HG02763 (cell line): ENCODE results near the gene HES2.
"Not testable (repeated sequence)": the region's sequence is repeated elsewhere in the genome, so short reads cannot be mapped to it uniquely, and the experiment has no call there.

ENCODE experiments used
- ATAC-seq: cut with Tn5 transposase; IDR thresholded peaks from one replicate; pipeline ENCODE4 v1.9.1; 2021; ENCODE audit warnings: mild to moderate bottlenecking, moderate library complexity; ENCODE audit not compliant: unreplicated experiment

HES2 gene

DNA sequence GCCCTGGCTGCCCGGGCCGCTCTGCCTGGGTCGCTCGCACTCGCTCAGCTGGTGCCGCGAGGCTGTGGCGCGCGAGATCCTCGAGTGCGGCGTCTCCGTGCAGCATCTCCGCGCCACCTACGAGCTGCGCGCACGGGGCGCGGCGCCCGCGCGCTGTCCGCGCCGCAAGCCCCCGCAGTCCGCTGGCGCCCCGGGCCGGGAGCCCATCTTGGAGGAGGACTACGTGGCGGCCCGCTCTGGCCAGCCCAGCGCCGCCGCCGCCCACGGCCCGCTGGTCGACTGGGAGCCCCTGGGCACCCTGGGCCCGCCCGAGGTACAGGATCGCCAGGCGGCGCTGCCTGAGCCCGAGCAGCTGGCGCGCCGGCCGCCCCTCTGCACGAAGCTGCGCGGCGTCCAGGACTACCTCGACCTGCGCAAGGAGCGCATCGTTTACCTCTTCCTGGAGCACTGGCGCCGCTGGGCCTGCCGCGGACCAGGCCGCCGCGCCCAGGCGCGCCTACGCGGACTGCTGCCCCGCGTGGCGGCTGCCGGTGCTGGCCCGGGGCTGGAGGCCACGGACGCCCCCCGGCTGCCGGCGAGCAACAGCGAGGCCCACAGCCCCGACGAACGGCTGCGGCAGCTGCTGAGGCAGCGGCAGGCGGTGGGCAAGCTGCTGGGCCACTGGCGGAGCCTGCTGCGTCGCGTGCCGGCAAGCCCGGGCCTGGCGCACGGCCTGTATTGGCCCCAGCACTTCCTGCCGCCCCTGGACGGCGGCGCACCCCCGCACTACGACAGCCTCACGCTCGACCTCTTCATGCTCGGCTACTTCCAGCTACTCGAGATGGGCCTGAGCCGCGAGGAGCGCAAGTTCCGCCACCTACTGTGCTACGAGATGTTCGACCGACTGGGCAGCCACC lies 35.4 kb upstream of the HES2 start:
- no peak for ATAC-seq

DNA sequence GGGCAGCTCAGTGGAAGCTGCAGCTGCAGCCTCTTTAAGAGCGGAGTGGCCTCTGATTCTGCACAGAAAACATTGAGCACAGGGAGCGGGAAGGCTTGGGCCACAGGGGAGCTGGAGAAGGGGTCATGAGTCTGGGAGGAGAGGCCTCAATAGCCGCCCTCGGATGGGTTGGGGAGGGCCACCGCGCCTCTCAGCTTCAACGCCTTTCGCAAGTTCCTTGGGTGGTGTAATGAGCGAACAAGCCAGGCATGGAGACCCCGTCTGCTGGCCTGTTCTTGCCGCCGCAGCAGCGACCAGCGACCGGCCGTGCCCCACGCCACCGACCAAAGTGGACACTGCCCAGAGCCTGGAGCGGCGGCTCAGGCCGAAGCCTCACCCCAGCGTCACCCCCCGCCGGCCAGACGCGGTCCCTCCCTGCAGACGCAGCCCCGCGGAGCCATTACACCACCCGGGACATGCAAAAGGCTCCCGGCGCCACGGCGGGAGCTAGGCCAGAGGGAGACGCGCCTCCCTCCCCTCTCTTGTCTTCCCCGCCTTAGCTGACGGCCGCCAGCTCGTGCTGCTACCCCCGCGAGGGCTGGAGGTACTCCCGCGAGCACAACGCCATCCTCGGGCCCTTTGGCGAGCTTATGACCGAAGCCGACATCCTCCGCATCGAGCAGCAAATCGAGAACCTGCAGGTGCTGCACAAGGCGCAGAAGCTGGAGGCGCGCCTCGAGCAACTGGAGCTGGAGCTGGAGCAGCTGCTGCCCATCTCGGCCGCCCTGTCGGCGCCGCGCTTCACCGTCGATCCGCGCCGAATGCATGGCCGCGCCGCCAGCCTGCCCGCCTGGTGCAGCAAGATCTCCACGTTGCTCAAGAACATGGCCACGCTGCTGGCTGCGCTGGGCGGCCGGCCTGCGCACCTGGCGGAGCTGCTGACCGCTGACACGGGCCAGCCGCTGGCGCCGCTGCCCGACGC lies 34.5 kb upstream of the HES2 start:
- not testable (repeated sequence) for ATAC-seq

DNA sequence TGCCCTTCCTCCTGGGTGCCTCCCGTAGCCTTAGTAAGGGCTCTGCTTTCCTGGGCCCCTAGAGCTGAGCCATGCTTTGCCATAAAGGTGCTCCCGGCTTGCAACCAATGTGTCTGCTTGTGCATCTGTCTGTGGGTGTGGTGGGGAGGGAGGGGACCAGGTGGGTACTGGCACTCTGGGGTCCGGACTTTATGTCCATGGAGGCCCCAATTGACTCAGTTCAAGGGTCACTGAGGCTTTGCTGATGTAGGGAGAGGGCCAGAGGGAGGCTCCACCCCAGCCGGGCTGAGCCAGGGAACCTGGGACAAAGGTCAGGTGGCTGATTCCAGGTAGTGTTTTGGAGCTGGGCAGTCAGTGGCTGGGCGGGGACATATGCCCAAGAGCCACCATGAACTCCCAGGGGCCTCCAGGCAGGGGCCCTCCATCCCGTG lies 31.2 kb upstream of the HES2 start:
- ATAC-seq: no peak

DNA sequence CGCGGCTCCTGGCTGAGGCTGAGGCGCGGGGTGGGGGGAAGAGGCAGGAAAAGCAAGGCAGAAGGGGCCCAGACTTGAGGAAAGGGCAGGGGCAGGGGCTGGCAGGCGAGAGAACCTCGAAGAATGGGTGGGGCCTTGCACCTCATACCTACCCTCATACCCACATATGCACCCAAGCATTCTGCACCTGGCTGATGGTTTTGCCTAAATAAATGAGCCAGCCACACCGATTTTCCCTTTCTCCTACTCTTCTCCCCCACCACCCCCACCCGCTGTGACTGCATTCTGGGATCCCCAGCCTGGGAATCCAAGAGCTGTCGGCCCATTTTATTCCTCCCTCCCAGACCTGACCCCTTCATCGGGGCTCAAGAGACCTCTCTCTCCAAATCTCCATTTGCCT lies 30.8 kb upstream of the HES2 start:
- not testable (repeated sequence) for ATAC-seq

DNA sequence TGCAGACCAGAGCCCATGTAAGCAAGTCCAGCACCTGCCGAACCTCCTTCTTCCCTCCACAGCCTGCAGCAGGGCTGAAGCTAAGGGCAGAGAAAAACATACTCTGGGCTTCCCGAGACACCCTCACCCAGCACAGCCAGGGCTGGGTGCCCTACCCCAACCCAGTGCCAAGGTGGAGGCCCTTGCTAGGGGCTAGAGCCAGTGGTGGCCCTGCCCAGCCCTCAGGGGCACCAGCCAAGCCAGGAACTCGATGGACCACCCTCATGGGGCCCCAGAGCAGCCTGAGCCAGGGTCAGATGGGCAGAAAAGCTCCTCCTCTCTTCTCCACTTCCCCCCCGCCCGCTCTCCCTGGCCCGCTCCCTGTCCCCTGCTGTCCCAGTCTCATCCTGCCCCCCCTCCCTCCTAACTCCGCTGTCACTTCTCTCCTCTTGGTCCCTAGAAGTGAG lies 30.3 kb upstream of the HES2 start:
- no peak for ATAC-seq

DNA sequence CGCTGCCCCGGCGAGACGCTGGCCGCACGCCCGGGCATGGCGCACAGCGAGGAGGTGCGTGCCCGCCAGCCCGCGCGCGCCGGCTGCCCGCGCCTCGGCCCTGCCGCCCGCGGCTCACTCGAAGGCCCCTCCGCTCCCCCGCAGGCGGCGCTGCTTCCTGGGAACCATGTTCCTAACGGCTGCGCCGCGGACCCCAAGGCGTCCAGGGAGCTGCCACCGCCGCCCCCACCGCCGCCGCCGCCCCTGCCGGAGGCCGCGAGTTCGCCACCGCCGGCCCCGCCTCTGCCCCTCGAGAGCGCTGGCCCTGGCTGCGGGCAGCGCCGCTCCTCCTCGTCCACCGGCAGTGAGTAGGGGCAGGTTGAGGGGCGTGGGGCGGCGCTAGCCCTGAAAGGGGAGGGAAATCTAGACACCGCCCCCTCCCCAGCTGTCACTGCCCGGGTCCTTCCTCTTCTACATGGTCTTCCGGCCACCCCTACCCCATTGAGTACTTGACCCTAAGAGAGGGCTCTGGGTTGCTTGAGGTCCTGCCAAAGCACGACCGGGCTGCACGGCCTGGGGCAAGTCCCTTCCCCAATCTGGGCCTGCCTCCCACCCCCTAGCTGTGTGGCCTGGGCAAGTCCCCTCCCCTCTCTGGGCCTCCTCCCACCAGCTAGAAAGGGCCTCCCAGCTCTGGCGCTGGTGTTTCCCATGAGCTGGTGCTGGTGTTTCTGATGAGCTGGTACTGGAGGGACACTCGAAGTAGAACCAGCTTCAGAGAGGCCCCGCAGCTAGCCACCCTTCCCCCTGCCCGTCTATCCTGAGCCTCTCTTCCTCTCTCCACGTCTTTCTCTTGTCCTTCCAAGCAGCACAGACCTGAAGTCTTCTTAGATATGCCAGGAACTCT lies 29.3 kb upstream of the HES2 start:
- no peak for ATAC-seq

DNA sequence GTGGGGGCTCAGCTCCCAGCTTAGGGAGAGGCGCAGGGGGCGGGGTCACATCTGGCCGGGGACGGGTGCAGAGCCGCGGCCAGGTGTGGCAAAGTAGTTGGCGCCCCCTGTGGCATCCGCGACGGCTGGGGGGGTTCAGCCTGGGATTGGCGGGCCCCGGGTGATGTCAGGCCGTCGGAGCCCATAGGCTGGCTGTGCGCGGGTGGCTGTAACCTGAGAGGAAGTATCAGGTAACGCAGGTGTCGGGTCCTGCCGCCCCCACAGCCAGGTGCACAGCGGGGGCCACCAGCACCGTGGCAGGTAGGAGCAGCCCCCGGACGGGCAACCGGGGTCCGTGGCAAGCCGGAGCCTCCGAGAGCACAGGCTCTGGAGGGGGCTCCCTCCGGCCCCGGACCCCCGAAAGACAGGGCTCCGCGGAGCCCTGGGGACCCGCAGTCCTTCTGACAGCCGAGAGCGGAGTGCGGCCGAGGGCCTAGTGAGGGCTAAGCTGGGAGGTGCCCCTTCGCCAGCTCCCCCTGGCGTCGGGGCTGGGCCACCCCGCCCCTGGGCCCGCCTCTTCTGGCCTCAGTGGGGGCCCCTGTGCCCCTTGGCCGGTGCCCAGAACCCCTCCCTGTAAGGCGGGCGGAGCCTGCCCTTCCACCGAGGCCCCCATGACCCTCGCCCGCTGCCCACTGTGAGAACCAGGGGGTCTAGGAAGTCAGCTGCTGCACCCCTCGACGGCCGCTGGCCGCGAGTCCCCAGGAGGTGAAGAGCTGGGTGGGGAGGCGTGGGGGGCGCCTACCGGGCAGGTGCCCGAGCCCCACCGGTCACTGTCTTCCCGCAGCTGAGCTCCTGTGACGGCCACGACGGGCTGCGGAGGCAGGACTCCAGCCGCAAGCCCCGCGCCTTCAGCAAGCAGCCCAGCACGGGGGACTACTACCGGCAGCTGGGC lies 28.4 kb upstream of the HES2 start:
- ATAC-seq: no peak

DNA sequence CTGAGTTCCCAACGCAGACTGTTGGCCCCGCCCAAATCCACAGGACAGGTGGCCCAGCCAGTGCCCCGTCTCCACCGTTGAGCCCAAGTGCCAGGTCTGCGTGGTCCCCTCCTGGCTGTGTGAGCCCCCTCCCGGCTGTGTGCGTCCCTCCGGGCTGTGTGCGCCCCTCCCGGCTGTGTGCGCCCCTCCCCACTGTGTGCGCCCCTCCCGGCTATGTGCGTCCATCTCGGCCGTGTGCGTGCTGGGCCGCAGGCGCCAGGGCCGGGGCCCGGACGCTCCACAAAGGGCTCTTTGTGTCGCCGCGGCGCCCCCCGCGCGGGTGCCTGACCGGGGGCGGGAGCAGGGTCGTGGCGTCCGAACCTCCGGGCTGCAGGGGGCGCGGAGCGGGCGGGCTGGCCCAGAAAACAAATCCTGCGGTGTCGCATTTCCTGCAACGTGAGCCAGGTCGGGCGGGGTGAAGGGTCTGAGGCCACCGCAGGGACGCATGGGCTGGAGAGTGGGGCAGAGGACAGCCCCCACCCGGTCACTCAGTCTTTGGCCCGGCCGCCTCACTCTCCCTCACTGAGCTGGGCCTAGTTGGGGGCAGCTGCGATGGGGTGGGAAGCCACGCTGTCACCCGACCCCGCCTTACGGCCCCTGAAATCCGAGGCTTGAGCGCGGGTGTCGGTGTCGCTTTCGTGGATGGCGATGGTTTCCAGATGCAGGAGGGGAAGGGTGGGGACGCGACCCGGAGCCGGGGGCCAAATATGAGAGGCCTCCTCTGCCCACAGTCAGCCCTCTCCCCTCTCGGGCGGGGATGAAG lies 27.5 kb upstream of the HES2 start:
- no peak for ATAC-seq

DNA sequence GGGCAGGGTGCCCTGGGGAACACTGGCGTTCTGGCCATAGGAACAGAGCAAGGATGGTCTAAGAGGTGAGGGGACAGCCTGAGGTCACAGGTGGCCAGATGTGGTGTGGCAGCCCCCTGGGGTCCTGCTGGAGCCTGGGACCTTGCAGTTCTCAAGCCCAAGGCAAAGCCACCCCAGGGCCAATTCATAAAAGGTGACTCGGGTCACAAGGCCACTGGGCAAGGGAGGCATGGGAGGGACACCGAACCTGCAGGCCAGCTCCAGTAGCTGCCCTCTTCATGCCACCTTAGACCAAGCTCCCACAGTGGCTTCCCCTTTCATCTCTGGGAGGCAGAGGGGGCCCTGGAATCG lies 26.9 kb upstream of the HES2 start:
- ATAC-seq: no peak

DNA sequence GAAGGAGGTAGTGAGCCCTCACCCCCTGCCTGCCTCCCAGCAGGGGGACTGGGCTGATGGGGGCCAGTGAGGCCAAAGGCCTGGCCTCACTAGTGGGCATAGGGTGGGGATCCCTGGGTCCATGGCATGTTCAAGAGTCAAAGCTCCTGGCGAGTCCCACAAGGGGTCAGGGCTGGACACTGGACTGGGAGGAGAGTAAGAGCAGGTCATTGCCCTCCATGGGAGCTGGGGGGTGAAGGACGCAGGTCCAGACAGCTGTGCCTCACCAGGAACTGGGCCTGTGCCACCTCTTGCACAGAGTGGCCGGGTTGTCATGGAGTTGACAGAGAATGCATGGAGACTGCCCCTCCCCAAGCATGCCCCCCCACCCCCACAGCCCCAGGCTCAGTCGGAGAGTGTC lies 26.2 kb upstream of the HES2 start:
- not testable (repeated sequence) for ATAC-seq

DNA sequence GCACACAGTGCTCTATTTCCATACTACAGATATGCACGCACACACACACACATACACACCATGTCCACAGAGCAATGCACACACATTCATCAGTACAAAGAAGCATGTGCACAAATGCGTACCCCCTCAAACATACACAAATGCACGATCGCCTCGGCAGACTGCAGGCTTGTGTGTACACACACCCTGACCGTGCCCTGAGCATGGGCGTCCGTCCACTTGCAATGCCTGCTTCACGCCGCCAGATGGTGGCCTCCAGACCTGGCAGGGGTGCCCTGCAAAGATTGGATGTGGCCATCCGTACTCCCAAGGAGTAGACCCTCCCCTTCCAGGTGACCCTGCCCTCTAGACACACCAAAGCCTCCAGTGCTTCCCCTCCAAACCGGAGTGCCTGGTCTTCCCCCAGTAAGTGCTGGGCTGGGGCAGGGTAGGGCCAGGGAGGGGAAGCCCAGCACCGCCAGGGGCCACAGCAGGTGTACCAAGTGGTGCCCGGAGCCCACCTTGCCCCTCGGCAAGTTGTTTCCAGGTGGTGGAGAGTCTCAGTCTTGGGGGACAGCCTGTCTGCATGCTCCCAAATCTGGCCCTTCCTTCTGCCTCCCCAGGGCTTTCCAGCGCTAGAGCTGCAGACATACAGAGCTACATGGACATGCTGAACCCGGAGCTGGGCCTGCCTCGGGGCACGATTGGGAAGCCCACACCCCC lies 25.5 kb upstream of the HES2 start:
- no peak for ATAC-seq

DNA sequence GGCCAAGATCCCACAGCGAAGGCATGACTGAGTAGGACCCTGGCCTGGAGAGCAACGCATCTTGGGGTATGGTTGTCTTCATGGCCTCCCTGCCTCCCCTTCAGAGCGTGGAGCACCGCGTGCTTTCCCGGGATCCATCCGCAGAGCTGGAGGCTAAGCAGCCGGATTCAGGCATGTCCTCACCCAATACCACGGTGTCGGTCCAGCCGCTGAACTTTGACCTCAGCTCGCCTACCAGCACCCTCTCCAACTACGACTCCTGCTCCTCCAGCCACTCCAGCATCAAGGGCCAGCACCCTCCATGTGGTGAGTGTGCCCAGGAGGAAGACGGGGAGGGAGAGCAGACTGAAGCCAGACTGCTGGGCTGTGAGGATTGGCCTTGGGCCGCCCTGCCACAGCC lies 24.7 kb upstream of the HES2 start:
- ATAC-seq: no peak

DNA sequence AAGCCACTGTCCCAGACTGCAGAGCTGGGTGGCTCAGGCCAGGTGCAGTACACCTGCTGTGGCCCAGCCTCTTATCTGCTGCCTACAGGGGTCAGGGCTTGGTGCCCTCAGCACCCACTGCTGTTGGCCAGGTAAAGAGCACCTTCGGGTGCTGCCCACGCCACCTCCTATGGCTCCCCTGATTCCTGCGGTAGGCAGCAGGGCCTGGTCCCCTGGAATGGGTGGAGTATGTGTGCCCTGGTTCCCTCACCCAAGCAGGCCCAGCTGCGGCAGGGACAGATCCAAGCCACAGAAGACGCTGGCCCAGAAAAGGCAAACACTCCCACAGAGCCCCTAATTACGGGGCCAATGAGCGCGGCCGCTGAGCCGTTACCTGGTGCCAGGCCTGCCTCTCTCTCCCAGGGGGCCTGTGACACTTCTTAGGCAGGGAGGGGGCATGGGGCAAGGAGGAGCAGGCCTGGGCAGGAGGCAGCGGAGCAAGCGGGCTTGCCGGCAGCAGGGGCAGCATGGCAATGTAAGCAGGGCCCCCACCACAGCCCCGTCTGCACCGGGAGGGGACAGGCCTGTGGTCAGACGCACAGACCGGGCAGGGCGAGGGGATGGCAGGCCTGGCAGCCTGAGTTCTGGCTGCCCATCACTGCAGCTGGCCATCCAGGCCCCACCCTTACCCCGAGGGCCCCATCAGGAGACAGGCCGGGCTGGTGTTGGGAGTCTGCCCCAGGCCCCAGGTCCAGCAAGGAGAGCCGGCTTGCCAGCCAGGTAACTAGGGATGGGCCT lies 23.8 kb upstream of the HES2 start:
- ATAC-seq: no peak

DNA sequence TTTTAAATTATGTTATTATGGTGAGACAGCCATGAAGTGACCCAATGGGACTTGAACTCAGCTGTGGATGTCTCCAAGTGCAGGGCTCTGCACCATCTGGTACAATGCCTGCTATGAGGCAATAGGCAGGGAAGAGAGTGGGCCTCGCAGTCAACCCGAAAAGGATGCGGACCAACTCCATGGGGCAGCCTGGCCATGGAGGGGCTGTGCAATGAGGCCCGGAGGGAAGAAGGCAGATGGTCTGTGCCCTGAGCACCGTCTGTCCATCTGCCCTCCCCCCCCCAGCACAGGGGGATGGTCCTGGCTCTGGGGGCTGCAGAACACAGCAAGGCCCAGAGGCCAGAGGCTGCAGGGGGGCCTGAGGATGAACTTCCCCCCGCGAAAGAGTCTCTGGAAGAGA lies 21.9 kb upstream of the HES2 start:
- ATAC-seq: no peak

DNA sequence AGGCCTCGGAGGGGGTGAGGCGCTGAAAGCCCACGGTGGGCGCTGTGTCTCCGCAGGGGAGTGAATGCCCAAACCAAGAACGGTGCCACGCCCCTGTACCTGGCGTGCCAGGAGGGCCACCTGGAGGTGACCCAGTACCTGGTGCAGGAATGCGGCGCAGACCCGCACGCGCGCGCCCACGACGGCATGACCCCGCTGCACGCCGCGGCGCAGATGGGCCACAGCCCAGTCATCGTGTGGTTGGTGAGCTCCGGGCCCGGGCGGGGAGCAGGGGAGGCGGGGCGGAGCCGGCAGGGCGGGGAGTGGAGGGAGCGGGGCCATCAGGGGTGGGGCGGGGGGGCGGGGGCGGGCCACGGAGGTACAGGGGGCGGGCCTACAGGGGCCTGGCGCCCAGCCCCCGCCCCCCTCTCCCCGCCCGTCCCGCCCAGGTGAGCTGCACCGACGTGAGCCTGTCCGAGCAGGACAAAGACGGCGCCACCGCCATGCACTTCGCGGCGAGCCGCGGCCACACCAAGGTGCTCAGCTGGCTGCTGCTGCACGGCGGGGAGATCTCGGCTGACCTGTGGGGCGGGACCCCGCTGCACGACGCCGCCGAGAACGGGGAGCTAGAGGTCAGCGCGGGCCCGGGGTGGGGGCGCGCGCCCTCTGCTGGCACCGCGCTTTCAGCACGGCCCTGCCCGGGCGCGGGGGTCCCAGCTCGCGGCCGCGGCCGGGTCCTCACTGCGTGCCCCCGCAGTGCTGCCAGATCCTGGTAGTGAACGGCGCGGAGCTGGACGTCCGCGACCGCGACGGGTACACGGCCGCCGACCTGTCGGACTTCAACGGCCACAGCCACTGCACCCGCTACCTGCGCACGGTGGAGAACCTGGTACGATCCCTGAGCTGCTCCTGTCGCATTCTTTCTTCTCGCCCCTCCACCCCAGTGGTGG lies 20.7 kb upstream of the HES2 start:
- no peak for ATAC-seq

DNA sequence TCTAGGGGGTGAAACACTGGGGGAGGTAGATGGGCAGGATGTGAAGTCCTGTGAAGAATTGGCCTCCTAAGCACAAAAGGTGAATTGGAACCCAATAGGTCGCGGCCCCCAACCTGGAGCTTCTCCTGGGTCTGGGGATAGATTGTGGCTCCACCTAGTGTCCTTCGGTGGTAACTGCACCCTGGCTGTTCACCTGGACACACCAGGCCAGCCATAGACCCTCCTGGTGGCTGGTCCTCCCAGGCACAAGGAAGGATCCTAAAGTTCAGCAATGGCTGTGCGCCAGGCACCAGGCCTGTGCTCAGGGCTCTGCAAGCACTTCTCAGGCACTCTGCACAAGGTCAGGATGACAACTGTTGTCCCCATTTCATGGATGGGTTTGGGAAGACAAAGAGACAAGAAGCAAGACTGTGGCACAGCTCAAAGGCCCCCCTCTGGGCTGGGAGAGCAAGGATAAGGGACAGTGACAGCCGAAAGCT lies 18.4 kb upstream of the HES2 start:
- ATAC-seq: no peak
